ENCODE data around the gene METTL13. TPM values are rescaled to one million over a fixed set of nuclear protein-coding genes. Genes with fewer than 3 reads are reported as not detected.
A peak's percentile ranks its signal among the peaks of the same experiment; 100 is the strongest.

Gene METTL13
- total RNA-seq, 1 experiment from 2014 or later: 64.5 TPM

DNA sequence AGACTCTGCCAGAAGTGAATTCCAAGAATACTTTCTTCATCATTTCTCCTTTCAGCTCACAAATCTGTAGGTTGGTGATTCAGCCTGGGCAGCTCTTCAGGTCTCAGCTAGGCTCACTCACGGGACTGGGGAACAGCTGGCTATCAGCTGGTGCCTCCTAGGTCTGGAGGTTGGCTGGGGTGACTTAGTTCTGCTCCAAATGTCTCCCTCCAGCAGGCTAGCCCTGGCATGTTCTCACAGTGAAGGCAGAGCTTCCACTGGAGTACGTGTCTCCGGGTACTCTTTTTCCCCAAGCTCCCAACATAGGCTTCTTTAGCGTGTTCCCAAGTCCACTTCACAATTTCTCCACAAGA lies 27.1 kb upstream of the METTL13 start:
- peaks cover 13 to 14% of the 10 kb centered on the region in 2 experiments for H3K4me1 Mint-ChIP-seq
- Histone ChIP-seq H3K56ac (ENCODE audit: insufficient read length, low read depth, low read length) (no peak overlapping the region), H4K8ac (replicated peaks; ENCODE audit: insufficient read length, low read depth, low read length) (no peak overlapping the region), H2AK5ac (ENCODE audit: insufficient read length, low read length) (no peak overlapping the region), H3K23ac (ENCODE audit: insufficient read length, low read depth, low read length) (no peak overlapping the region), H3K27me3 (ENCODE audit: insufficient read depth, low read length) (no peaks in the 10 kb centered on the region), H3K18ac (ENCODE audit: insufficient read length, low read depth, low read length) (peak overlapping the region; percentile 9), H2AFZ (ENCODE audit: low read length) (no peak overlapping the region), H4K91ac (ENCODE audit: insufficient read length, low read depth, low read length) (no peak overlapping the region), H3K23me2 (ENCODE audit: insufficient read length, low read depth, low read length, poor library complexity, severe bottlenecking) (no peaks in the 10 kb centered on the region), H2BK12ac (ENCODE audit: insufficient read length, low read depth, low read length) (no peak overlapping the region), H2BK5ac (ENCODE audit: insufficient read length, low read length) (no peak overlapping the region), H2BK15ac (ENCODE audit: low read depth, low read length) (no peak overlapping the region), H3K9me3 (ENCODE audit: control insufficient read depth, low read depth, low read length) (no peaks in the 10 kb centered on the region), H3K4ac (ENCODE audit: low read depth, low read length) (no peak overlapping the region), H3K79me2 (ENCODE audit: insufficient read depth, low read length) (no peaks in the 10 kb centered on the region), H3K14ac (ENCODE audit: insufficient read depth, low read length) (no peak overlapping the region), H3K4me2 (ENCODE audit: insufficient read depth, insufficient read length, low read length) (no peak overlapping the region), H3K27ac (ENCODE audit: insufficient read length, low read depth, low read length) (peak overlapping the region; percentile 28), H4K5ac (ENCODE audit: insufficient read length, low read depth, low read length) (no peak overlapping the region), H3K9ac (ENCODE audit: extremely low read depth, insufficient read length, low read length) (no peak overlapping the region), H2BK20ac (ENCODE audit: low read depth, low read length, poor library complexity, severe bottlenecking) (no peak overlapping the region), H4K20me1 (ENCODE audit: control insufficient read depth, insufficient read depth, insufficient read length) (no peaks in the 10 kb centered on the region), H3K4me1 (ENCODE audit: insufficient read depth, low read length) (peaks cover 12% of the 10 kb centered on the region; the same call in 1 of the 2 replicates), H3K79me1 (ENCODE audit: insufficient read depth, low read depth, low read length, poor library complexity, severe bottlenecking) (no peaks in the 10 kb centered on the region), H3T11ph (ENCODE audit: low read length) (no peak overlapping the region), H2BK120ac (ENCODE audit: low read depth, low read length, poor library complexity, severe bottlenecking) (no peak overlapping the region)
- H3K36me3 Mint-ChIP-seq (ENCODE audit: insufficient read depth in 1 of 3, low read depth in 3 of 3): peaks cover 0 to 13% (median 10%) of the 10 kb centered on the region in 3 experiments; a peak in 5 of 7 replicates
- H3K9me3 Mint-ChIP-seq: peaks cover 9 to 20% of the 10 kb centered on the region in 2 experiments
- H3K27ac Mint-ChIP-seq: peak overlapping the region; percentile 15 to 70 (median 48); a peak in 5 of 7 replicates
- no peak for TF ChIP-seq CTCF (conservative IDR thresholded peaks at IDR 0.05)
- no peak overlapping the region for H3K4me3 Mint-ChIP-seq
- WGBS (ENCODE audit: extremely low coverage, insufficient read length, low lambda C conversion rate): no CpG with 5 or more reads among the region's 4 CpGs
- DNase-seq: peak; percentile 49
- H3K27me3 Mint-ChIP-seq (ENCODE audit: low read depth): no peaks in the 10 kb centered on the region; the same call in 1 of the 2 replicates
